AG10803 (cell line): ENCODE data around the gene ZNF106.

ENCODE experiments used
- DNase-seq: peaks from one replicate; pipeline ENCODE4 v3.0.0; 2010; ENCODE audit warnings: low read depth
- H3K4me3 ChIP-seq: 2 replicates; pipeline ENCODE4 v1.5.1; 2011; ENCODE audit warnings: mild to moderate bottlenecking, low read length, control low read depth
- TF ChIP-seq, protein P1 (sequence below): conservative IDR thresholded peaks from 2 replicates; pipeline ENCODE4 v1.5.1; 2011; ENCODE audit warnings: mild to moderate bottlenecking, low read length, control low read depth, inconsistent platforms

The ZNF106 gene

GRCh38 chr15:42408178-42408577 is 82.8 kb downstream of the ZNF106 start:
- TF ChIP-seq, protein P1, sequence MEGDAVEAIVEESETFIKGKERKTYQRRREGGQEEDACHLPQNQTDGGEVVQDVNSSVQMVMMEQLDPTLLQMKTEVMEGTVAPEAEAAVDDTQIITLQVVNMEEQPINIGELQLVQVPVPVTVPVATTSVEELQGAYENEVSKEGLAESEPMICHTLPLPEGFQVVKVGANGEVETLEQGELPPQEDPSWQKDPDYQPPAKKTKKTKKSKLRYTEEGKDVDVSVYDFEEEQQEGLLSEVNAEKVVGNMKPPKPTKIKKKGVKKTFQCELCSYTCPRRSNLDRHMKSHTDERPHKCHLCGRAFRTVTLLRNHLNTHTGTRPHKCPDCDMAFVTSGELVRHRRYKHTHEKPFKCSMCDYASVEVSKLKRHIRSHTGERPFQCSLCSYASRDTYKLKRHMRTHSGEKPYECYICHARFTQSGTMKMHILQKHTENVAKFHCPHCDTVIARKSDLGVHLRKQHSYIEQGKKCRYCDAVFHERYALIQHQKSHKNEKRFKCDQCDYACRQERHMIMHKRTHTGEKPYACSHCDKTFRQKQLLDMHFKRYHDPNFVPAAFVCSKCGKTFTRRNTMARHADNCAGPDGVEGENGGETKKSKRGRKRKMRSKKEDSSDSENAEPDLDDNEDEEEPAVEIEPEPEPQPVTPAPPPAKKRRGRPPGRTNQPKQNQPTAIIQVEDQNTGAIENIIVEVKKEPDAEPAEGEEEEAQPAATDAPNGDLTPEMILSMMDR, result no peak
- no peak overlapping the region for H3K4me3 ChIP-seq
- DNase-seq, result no peak

GRCh38 chr15:42405863-42406482 is 85.0 kb downstream of the ZNF106 start:
- H3K4me3 ChIP-seq, result no peak overlapping the region
- DNase-seq, result no peak
- TF ChIP-seq, protein P1, result no peak

DNA sequence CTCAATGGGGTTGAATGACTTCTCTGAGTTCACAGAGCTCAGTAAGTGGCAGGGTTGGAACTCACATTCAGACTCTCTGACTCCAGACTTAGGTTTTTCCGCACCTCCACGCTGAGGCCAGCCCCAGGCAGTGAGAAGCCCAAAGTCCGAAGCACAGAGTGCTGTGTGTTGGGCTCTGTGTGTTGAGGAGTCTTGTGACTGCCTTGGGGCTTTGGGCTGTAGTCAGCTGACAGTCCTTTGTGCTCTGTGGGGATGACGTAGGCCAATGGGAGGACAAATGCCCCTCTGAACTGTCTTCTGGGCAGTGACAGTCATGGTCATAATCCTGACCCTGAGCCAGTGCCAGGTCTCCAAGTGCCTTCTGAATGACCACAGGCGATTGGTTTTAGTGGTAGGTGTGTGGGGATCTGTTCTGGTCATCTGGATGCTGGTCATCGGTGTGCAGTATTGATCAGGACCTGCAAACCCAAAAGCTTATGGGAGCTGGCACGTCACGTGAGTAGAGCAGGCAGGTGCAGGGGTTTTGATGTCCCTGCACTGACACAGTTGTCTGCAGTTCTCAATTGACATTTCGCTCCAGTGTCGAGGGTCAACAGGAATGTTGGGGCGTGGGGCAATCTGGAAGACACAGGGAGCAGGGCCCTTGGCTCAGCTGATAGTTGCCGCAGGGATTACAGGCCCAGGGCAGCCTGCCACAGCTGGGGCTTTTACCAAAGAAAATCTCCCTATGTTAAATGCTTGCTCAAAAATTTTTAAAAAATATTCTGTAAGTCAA is 86.3 kb downstream of the ZNF106 start:
- TF ChIP-seq, protein P1, result no peak

DNA sequence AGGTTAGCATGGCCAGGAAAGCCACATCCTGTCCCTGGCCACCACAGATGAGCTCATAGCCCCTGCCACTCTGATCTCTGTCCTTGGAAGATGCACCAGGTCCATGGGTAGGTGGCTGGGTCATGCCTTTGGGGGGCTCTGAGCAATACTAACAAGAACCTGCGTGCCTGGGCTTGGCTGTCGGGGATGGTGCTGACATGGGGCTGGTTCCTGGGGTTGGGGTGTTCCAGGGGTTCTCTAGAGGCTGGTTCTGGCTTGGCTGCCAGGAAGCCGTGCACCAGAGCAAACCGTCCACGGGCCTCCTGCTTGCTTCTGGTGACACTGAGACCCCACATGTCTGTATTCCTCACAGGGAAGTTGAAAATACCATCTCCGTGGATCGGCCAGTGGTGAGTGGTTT is 87.6 kb downstream of the ZNF106 start:
- no peak overlapping the region for H3K4me3 ChIP-seq
- TF ChIP-seq, protein P1, result no peak
- no peak for DNase-seq

More for the DNA sequence above, 86.3 kb downstream of the ZNF106 start:
- DNase-seq, result no peak
- H3K4me3 ChIP-seq, result no peak overlapping the region

DNA sequence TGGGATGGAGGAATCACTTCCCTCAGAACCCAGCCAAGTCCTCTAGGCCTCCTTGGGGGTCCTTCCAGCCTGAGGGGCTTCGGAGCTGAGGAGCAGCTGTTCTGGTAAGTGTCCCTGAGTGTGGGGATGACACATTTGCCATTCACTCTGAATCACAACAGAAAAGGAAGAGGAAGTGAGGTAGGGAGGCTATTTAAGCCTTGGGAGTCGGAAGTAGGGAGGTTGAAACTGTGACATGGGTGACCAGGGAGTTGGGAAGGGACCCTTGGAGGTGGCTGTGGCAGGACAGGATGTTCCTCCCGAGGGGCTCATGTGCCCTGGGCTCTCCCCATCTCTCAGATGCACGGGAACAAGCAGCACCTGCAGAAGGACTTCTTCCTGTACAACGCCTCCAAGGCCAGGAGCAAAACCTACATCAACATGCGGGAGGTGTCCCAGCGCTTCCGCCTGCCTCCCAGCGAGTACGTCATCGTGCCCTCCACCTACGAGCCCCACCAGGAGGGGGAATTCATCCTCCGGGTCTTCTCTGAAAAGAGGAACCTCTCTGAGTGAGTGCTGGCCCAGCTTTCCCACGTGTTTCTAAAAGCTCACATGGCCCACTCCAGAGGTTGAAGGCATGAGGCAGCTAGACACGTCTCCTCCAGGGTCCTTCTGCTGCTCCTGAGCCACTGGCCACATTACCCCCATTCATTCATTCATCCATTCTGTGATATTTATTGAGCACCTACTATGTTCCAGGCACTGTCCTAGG is 88.3 kb downstream of the ZNF106 start:
- TF ChIP-seq, protein P1, result no peak
- no peak for DNase-seq
- no peak overlapping the region for H3K4me3 ChIP-seq

DNA sequence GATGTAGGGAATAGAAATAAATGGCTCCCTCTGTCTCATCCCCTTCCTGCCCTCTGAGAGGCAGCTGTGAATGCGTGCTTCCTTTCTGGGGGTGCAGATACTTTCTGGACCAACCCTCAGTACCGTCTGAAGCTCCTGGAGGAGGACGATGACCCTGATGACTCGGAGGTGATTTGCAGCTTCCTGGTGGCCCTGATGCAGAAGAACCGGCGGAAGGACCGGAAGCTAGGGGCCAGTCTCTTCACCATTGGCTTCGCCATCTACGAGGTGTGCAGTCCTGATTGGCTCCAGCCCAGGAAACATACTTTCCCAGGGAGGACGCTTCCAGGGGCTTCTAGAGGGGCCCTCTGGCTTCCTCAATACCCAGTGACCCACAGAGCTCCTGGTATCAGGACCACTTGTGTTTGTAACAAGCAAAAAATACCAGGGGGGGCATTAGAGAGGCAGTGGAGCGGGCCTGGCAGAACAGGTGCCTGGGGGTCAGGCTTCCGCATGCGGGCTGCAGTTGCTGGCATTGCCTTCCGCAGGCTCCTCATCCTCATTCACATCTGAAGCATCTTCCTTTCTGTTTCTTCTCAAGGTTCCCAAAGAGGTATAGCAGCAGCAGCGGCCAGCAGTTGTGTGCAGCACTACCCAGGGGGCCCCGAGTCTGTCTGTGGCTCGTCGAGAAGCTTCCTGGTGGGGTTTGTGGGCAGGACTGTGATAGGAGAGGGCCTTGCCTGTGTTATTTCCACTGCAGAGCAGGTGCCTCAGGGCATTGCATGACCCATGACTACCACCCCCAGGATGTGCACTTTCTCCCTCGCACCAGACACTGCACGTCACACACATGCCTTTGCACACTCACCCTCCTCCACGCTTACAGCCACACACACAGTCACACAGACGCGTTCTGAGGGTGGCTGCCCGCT is 89.1 kb downstream of the ZNF106 start:
- TF ChIP-seq, protein P1, result no peak
- no peak overlapping the region for H3K4me3 ChIP-seq
- DNase-seq, result no peak
